ENCODE measurements around the gene PRTN3.

Gene PRTN3

DNA sequence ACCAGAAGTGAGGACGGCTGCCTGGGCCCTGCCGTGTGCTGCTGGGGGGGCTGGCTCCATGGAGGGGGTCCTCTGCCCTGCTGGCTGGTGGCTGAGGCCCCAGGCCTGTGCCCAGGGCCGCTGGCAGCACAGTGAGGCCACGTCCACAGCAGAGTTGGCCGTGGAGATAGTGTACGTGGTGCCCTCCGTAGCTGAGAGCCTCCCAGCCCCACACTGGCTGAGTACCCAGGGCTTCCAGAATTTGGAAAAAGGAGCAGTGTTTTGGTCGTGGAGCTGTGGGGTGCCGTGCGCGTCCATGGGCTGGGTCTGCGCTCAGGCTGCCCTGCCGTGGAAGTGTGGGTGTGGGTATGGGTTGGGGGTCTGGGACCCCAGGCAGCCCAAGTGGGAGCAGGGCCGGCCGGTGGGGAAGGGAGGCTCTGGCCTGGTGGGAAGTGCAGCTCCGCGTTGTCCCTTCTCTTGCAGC is 37.7 kb upstream of the PRTN3 start:
- DNase-seq (ENCODE audit: low spot score) = no peak

GRCh38 chr19:803686-804418 is 36.9 kb upstream of the PRTN3 start:
- DNase-seq (ENCODE audit: low spot score) = no peak

- DNase-seq (ENCODE audit: low spot score) = no peak
Measured at GRCh38 chr19:804419-805165, 36.2 kb upstream of the PRTN3 start.

DNA sequence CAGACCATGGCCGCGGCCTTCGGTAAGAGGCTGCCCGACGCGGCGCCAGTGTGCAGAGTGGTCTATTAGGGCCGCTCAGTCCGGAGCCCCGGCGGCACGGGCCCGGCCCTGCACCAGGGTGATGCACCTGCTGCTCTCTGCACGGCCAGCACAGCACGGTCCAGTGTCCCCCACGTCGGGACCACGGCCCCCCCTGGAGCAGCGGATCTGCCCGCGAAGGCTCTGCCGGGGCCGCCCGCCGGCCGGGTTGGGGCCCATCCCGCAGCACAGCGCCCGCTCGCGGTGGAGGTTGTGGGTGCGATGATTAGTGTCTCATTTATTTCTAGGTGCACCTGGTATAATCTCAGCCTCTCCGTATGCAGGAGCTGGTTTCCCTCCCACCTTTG is 35.6 kb upstream of the PRTN3 start:
- peak; percentile 19 for DNase-seq (ENCODE audit: low spot score)

- DNase-seq (ENCODE audit: low spot score) = no peak
Measured at GRCh38 chr19:805600-806550, 34.9 kb upstream of the PRTN3 start.

GRCh38 chr19:806815-807421 is 33.9 kb upstream of the PRTN3 start:
- peak; percentile 34 for DNase-seq (ENCODE audit: low spot score)

- peak; percentile 33 for DNase-seq (ENCODE audit: low spot score)
Measured at GRCh38 chr19:807627-808422, 33.0 kb upstream of the PRTN3 start.

DNA sequence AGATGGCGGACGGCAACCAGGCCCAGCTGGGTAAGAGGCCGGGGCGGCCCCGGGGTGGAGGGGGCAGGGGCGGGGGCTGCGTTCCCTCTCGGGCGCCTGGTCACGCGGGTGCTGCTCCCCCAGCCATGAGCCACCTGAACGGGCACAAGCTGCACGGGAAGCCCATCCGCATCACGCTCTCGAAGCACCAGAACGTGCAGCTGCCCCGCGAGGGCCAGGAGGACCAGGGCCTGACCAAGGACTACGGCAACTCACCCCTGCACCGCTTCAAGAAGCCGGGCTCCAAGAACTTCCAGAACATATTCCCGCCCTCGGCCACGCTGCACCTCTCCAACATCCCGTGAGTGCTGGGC is 32.4 kb upstream of the PRTN3 start:
- peak; percentile 20 for DNase-seq (ENCODE audit: low spot score)

DNA sequence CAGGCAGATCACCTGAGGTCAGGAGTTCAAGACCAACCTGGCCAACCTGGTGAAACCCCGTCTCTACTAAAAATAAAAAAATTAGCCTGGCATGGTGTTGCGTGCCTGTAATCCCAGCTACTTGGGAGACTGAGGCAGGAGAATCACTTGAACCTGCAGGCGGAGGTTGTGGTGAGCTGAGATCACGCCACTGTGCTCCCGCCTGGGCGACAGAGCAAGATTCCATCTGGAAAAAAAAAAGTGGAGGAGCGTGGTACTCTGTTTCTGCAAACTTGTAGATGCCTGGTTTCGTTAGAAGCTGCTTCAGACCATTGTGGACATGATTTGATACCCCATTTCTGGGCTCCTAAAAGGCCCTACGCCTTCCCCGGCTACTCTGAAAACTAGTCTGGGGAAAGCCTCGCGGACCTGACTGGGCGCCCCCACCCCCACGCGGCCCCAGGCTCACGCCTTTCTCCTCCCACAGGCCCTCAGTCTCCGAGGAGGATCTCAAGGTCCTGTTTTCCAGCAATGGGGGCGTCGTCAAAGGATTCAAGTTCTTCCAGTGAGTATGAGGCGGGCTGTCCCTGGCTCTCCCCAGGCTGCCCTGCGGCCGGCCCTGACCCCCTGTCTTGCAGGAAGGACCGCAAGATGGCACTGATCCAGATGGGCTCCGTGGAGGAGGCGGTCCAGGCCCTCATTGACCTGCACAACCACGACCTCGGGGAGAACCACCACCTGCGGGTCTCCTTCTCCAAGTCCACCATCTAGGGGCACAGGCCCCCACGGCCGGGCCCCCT is 30.5 kb upstream of the PRTN3 start:
- DNase-seq (ENCODE audit: low spot score) = peak; percentile 8

GRCh38 chr19:810883-811489 is 29.8 kb upstream of the PRTN3 start:
- peak; percentile 51 for DNase-seq (ENCODE audit: low spot score)

- DNase-seq (ENCODE audit: low spot score) = peak; percentile 42
Measured at GRCh38 chr19:811506-812048, 29.2 kb upstream of the PRTN3 start.

GRCh38 chr19:812049-812746 is 28.6 kb upstream of the PRTN3 start:
- peak; percentile 69 for DNase-seq (ENCODE audit: low spot score)

DNA sequence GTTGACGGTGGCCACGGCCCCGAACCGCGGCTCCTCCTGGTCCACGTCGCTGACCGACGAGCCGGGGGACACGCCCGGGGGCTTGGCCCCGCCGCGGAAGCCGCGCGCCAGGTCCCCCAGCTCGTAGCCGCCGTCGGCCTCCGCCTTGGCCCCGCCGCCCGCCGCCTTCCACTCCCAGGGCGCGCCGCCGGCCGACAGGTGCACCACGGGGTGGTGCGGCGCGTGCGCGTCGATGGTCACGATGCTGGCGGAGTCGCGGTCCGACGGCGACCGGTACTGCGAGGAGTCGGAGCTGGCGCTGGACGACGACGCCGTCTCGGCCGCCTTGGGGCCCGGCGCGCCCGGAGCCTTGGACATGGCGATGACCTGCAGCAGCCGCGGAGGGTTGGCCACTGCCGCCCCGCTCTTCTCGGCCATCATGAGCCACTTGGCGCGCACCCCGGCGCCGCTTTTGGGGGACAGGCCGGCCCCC is 28.0 kb upstream of the PRTN3 start:
- peak; percentile 67 for DNase-seq (ENCODE audit: low spot score)

GRCh38 chr19:813219-814151 is 27.3 kb upstream of the PRTN3 start:
- DNase-seq (ENCODE audit: low spot score) = no peak

DNA sequence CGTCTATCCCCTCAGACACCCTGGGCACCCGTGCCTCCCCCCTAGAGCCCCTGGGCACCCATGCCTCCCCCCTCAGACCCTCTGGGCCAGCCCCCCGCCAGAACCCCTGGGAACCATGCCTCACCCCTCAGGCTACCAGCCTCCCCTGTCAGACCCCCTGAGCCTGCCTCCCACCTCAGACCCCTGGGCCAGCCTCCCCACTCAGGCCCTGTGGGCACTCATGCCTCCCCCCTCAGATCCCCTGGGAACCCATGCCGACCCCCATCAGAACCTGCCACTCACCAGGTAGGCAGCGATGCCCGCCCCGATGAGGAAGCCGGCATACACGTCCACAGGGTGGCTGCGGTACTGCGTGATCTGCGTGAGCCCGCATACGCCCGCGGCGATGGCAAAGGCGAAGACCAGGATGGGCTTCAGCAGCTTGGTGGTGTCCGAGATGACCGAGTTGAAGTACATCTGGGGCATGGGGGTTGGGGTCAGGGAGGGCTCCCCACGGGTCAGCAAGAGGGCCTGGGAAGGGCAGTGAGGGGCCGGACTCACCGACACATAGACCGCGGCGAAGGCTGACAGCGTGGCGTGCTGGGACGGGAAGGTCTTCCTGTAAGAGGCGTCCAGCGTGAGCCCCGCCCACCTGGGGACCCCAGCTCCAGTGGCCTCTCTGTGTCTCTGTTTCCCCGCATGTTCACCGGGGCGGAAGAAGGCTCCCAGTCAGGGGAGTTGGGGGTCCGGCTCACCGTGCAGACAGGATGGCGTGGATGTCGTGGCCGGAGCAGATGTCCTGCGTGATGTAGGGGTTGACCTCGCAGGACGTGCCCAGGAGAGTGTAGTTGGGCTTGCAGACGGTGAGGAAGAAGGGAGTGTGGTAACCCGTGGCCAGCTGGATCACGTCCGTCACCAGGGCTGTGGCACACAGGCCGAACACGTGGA is 26.4 kb upstream of the PRTN3 start:
- no peak for DNase-seq (ENCODE audit: low spot score)

DNA sequence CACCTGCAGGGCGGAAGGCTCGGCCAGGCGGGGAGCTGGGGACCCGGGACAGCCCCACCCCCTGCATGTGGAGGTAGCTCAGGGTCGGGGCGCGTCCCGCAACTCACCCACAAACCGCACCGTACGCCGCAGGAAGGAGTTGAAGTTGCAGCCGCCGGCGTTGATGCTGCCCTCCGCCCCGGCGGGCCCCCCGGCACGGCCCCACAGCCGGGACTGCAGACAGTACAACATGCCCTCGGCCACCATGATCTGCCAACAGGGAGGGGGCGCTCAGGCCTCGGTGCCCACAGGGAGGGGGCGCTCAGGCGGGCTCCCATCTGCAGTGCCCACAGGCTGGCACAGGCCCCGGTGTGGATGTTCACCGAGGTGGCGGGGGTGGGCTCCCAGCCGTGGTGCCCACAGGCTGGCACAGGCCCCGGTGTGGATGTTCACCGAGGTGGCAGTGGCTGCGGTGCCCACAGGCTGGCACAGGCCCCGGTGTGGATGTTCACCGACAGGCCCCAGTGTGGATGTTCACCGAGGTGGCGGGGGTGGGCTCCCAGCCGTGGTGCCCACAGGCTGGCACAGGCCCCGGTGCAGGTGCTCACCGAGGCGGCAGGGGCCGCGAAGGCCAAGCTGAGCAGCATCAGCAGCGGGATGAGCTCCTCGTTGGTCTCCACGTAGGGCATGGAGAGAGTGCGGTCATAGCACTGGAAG is 25.6 kb upstream of the PRTN3 start:
- no peak for DNase-seq (ENCODE audit: low spot score)

Measured in iPS-NIHi11 (cell line).